ENCODE measurements around the gene CGB7.
"Not testable (repeated sequence)": the region's sequence is repeated elsewhere in the genome, so short reads cannot be mapped to it uniquely, and the experiment has no call there.

Gene CGB7

DNA sequence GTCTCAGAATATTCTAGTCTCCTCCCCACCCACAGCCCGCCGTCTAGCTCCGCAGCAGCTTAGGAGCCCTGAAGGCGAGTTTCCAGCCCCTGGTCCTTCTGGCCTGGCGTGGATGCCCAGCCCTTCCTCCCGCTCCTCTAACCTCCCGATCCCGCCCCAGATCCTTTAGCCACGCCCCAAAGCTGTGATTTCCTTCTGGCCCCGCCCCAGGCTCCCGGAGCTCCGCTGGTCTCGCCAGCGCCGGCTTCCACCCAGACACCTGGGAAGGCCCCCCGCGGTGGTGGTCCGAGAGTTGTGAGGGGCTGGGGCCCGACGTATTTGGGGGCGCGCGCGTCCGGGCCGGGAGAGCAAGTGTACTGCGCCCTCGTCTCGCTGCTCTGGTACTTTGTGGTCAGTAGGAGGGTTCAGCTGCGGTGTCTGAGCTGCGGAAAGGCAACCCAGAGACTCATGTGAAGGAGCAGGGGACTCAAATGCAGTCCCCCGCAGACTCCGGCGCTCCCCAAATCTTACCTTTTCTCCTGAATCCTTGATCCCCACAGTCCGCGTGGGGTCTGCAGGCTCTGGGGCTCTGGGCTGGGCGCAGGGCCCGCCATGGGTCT, at the start of gene CGB7:
Gene CGB7 (minus strand): TSS at position 114 of the 599 bp plus-strand sequence. CDS start 2,374 bp downstream, outside the sequence.
- DNase-seq: no peak

DNA sequence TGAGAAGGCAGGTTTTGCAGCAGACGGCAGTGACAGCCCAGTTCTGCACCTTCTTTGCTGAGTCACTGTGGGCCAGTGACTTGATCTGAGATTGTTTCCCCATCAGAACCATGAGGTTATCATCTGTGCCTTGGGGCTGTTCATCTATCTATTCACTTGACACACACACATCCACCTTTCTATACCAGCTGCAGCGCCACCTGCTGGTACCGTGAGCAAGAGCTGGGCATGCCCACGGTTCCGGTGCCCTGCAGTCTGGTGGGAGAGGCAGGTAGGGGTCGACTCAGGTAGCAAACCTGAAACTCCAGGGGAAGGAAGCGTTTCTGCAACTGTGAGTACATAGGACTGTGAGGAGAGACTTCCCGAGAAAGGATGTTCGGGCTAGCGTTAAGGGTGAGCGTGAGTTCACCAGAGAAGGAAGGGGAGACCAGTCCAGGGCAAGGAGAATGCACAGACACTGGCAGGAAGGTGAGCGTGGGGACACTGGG, 49.1 kb upstream of the CGB7 start:
- no peak for DNase-seq

DNA sequence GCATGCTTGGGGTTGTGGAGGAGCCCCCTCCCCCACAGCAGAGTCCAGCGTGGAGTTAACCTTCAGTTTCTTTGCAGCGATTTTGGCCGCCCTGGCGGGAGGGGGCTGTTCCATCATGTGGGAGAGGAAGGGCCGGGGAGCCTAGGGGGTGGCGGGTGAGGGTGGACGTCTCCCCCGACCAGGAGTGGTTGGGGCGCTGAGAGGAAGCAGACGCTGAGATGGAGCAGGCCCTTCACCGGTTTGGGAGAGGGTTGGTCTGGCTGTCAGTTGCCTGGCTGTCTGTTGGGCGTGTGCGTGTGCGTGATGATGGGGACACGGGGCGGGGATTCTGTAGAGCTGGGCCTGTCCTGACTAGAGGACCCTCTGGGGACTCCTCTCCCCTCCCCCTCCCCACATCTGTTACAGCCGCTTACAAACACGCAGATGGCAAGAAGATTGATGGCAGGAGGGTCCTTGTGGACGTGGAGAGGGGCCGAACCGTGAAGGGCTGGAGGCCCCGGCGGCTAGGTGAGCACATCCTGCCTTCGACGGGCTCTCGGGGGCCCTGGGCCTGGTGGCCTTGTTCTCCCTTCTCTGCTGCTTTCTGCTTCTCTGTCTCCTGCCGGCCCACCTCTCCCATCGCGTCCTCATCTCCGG, 46.8 kb upstream of the CGB7 start:
- DNase-seq: no peak

DNA sequence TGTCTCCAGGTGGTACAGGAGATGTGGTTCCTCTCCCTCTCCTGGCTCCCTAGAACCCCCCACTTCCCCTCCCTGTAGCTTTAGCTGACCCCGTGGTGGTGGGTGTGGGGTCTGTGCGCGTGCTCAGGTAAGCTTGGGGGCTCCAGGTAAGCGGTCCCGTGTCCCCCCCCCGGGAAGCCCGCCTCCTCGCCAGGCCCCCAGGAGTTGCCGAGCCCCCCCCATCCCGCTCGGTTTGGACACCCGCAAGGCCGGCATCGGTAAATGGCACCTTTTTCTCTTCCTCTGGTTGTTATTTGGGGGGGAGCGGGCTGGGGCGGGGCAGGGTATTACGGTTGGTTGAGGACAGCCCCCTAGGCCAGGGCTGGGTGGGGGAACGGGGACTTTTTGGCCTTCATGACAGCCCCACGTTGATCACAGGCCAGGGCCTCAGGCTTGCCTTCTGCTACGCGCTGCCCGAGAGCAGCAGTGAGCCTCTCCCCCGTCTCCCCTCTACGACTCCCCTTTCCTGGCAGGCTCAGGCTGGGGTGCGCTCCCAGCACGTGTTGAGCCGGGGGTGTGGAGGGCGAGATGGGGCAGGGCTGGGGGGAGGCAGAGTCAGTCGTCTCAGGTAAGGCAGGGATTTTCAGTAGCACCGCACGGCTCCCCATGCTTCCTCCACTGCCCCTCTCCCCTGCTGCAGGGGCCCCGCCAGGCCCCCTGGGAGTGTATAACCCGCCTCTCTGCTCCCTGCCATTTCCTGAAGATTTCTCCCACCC, 46.0 kb upstream of the CGB7 start:
- no peak for DNase-seq

DNA sequence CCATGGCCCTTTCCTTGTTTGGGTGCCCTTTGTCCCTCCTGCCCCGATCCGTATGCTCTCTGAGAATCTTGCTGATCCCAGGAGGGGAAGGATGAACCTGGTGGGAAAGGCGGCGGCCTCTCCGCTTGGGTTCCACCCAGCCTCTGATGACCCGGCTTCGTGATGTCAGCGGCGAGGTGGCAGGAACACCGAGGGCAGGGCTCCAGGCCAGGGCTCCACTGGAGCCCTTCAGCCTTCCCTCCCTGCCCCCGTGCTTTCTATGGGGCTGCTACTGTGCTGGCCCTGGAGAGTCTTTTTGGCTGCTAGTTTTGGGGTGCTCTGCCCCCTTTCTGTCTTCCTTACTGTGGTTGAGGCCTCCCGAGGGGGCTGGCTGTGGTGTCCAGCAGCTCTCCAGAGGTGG, 44.8 kb upstream of the CGB7 start:
- no peak for DNase-seq

DNA sequence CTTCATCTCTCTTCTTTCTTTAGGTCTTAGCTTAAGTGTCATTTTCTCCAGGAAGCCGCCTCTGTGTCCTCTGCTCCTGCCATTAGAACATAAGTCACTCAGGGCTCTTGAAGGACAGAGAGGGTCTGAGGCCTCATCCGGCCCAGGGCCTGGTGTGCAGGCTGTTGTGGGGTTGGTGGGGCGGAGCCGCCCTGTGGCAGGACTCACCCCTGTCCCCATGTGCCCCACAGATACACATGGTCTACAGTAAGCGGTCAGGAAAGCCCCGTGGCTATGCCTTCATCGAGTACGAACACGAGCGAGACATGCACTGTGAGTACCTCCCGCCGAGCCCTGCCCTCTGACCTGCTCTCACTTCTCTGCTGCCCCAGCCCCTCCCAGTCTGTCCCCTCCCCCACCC, 43.6 kb upstream of the CGB7 start:
- no peak for DNase-seq

DNA sequence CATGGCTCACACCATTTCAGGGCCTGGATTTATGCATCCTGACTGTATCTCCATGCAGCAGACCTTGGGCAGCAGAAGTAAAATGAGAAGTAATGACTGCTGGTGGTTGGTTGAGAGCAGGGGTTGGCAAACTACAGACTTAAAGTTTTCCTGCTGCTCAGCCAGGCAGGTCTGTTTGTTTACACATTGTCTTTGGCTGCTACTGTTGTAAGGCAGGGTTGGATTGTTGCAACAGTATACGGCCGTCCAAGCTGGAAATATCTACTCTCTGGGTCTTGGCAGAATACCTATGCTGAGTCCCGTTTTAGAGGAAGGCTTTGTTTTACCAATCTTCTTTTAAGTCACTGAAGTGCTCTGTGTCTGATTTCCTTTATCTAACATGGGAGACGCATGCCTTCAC, 41.2 kb upstream of the CGB7 start:
- DNase-seq: no peak

DNA sequence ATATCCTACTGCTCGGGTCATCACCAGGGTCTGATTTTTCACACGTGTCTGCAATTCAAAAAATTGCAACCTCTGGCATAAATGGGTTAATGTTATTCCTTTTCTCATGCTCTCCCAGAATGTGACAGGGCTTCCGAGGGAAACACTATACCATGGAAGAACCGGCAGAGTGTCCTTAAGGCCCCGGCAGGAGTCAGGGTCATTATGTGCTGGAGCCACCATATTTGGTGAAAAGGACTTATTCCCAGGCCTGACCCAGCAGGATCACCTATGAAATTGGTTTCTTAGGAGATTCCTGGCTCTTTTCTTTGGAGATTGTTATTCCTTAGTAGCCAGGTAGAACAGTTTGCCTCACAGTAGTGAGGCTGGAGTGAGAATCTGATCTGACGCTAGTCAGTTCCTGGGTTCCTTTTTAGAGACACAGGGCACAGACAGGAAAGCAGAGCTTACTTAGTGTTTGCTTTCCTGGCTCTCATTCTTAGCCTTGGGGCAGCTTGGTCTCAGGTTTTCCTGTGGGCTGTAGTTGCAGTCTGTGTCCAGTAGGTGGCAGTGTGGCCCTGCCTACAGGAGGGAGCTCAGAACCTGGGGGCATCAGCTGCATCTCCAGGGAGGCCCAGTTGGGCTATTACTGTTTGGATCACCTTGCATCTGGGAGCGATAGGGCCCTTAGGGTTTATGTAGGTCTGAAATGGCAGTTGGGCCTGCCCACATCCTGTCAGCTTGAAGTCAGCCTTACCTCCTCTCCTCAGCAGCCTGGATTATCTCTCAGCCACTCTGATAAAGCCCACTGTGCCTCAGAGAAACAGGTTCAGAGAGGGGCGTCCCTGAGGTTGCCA, 40.1 kb upstream of the CGB7 start:
- no peak for DNase-seq

DNA sequence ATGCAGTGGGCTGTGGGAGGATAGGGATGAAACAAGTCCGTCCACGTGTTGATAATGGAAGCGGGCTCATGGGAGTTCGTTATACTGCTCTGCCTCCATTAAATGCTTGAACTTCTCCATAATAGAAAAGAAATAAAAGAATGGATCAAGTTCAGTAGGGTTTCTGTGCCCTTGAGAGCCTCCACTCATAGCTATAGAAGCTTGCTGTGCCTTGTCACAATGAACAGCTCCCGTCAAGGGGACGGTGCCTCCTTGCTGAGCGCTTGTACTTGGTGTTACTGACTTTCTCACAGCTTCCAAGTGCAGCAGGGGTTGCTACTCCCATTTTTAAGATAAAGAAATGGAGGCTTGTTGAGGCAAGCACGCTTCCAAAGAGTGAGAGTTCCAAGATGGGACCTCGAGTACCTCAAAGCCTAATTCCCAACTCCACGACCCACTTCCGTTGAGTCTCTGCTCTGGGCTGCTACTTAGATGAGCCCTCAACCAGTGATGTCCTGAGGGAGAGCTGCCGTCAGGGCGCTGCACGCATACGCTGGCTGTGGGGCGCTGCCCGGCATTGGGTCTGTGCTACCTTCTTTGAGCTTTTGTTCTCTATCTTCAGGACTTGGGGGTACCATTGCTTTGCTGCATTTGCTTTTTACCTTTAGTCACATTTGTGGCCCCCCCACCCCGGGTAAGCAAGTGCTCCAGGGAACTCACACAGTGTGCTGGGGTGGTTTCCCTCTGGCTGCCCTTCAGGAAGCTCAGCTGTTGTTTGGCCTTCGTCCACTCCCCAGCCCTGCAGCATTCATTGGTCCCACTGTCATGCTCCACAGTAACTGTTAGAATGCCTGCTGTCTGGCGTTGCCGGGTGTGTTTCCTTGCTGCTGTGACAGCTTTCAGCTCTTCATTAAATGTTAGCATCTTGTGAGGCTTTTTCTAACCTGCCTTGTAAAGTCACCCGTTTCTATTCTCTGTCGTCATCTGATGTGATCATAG, 37.2 kb upstream of the CGB7 start:
- no peak for DNase-seq

DNA sequence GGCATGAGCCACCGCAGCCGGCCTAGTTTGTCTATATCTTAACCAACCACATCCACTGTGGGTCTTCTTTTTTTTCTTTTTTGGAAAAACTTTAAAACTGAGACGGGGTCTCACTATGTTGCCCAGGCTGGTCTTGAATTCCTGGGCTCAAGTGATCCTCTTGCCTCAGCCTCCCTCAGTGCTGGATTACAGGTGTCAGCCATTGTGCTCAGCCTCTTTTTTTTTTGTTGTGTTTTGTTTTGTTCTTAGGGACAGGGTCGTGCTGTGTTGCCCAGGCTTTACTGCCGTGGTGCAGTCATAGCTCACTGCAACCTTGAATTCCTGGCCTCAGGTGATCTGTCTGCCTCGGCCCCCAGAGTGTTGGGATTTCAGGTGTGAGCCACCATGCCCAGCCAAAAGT, 35.1 kb upstream of the CGB7 start:
- DNase-seq: no peak

DNA sequence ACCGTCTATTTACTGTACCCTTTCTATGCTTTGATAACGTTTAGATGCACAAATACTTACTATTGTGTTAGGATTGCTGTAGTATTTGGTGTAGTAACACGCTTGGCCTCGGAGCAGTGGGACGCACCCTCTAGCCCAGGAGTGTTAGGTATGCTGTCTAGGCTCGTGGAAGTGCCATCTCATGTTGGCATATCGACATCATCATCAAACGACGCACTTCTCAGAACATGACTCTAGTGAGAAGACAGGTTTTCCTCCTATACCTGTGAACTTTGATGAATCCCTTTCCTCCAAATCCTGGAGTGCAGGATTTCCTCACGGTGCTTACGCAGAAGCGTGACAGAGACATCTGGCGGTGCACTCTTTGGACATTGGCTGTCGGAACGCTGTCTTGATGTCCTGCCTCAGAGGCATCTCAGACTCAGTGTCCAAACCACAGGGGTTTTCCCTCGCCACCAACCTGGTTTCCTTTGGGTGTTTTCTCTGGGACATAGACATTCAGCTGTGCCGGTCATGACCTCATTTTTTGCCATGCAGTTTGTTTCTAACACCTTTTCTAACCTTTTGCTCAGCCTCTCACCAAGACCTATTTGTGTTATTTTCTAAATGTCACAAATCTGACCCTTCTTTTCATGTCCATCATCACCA, 34.0 kb upstream of the CGB7 start:
- no peak for DNase-seq

DNA sequence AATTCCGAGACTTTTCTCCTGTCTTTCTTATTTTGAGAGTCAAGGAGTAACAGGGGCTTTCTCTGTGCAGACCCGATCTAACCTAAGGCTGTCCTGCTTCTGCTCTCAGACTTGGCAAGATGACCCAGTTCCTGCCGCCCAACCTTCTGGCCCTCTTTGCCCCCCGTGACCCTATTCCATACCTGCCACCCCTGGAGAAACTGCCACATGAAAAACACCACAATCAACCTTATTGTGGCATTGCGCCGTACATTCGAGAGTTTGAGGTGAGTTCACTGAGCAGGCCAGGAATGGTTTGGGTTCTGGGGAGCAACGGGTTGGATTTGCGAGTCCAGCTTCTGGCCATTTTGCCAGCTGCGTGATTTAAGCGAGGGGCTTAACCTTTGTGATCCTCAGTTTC, 28.7 kb upstream of the CGB7 start:
- DNase-seq: no peak

DNA sequence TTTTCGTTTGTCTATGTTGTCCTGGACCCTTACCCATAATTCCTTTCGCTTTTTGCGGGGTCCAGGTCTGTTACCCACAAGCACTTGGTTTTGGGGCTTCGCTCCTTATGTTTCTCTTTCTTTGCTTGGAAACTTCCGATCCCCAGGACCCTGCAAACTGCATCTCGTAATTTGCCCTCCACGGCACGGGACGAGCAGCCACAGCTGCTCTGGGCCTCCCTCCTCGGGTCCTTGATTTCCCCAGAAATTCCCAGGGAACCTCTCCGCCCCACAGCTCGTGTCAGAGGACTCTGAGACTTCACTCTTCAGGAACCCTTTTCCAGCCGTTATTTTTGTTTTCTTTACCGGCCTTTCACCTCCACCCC, 28.3 kb upstream of the CGB7 start:
- DNase-seq: no peak

DNA sequence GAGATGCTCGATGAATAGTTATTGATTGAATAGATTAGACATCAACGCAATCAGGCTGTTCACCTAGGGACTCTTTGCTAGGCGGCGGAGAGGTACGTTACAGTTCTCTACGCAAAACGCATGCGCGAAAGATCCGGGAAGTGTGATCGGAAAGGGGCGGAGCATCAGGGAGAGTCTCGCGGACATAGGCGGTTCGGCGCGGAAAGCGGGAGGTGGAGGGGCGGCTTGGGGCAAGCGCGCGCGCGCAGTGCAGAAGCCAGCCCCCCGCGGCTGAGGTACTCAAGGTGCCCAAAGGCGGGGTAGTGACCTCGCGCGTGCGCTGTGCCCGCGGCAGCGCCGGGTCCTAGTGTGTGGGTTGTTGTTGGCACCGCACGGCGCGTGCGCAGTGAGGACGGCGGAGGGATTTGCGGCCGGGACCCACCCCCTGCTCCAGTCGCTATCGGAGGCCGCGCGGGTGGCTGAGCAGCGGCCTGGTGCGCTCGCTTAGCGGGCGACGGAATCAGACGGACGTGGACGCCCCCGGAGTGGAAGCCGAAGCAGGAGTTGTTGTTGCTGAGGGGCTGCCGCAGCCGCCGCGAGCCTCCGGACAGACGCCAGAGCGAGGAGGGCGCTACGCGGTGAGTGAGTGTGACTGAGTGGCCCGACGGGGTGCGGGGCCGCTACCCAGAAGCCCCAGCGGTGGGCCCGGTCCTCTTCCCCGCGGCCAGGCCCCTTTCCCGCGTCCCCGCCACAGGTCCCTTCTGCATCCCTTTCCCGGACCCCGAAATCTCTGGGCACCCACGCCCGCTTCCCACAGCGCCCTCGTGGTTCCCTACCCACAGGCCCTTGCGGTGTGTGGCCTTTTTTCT, 27.7 kb upstream of the CGB7 start, which contains the start of gene SNRNP70:
Gene SNRNP70 (plus strand): TSS at position 432 of the 848 bp plus-strand sequence. CDS start 964 bp downstream, outside the sequence.
- DNase-seq: peak; percentile 98

DNA sequence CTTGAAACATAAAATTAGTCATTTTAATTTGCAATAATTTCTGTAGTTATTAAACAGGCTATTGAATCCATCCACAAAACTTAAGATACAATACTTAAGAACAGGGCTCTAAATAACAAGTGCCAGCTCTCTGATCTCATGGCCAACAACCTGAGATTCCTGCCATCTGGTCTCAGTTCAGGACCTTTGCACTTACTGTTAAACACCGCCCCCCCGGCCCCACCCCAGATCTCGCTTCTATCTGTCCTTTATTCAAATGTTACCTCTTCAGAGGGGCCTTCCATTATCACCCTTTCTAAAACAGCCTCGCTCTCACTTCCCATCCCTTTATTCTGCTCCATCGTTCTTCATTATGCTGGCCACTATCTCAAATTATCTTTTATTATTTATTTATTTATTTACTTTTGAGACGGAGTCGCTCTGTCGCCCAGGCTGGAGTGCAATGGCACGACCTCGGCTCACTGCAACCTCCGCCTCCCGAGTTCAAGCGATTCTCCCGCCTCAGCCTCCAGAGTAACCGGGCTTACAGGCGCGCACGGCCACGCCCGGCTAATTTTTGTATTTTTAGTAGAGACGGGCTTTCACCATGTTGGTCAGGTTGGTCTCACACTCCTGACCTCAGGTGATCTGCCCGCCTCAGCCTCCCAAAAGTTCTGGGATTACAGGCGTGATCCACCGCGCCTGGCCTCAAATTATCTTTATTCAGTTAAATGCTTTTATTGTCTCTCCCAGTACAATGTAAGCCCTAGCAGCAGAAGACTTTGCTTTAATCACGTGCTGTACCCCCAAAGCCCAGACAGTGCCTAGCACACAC, 26.9 kb upstream of the CGB7 start:
- no peak for DNase-seq

DNA sequence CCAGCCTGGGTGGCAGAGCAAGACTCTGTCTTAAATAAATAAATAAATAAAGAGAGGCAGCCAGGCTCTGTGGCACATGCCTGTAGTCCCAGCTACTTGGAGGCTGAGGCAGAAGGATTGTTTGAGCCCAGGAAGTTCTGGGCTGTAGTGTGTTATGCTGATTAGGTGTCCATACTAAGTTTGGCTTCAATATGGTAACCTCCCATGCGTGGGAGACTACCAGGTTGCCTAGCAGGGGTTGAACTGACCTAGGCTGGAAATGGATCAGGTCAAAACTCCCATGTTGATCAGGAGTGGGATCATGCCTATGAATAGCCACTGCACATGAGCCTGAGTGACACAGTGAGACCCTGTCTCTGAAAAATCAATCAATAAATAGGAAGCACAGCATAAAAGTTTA, 23.7 kb upstream of the CGB7 start:
- no peak for DNase-seq

DNA sequence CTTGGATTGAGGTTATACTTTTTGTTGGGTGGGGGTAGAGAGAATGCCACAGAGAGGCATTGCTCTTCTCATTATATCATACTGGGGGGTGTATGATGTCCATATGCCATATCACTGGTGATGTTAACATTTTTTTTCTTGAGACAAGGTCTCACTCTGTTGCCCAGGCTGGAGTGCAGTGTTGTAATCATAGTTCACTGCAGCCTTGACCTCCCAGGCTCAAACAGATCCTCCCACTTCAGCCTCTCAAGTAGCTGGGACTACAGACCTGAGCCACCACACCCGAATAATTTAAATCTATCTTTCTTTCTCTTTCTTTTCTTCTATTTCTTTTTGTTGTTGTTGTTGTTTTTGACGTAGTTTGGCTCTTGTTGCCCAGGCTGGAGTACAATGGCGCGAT, 22.8 kb upstream of the CGB7 start:
- no peak for DNase-seq

DNA sequence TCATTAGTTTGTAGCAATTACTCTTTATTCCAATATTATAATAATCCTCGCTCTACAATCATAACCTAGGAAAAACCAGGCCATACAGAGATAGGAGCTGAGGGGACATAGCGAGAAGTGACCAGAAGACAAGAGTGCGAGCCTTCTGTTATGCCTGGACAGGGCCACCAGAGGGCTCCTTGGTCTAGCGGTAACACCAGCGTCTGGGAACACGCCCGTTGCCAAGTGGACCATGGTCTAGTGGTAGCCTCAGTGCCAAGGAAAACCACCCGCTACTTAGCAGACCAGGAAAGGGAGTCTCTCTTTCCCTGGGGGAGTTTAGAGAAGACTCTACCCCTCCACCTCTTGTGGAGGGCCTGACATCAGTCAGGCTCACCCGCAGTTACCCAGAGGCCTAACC, 17.3 kb upstream of the CGB7 start:
- DNase-seq: not testable (repeated sequence)

All from NCI-H187 treated with DMSO at 0.1 percent for 48 hours (cell line).